H9 (cell line): ENCODE measurements around the gene NPC1. TPM values are rescaled to one million over a fixed set of nuclear protein-coding genes. Genes with fewer than 3 reads are reported as not detected.

Experiments
- DNase-seq: peaks from one replicate; pipeline ENCODE4 v3.0.0-alpha.2; 2017
- H2AFZ ChIP-seq: one replicate; pipeline ENCODE4 v1.6.1; 2013; ENCODE audit warnings: mild to moderate bottlenecking, low read length, control low read depth, moderate library complexity
- H2AK5ac ChIP-seq: 2 replicates; pipeline ENCODE4 v1.6.1; 2013; ENCODE audit warnings: low read length, control low read depth, mixed read lengths; ENCODE audit not compliant: insufficient read length
- H2BK120ac ChIP-seq: one replicate; pipeline ENCODE4 v1.6.1; 2013; ENCODE audit warnings: low read depth, mild to moderate bottlenecking, low read length, control low read depth, inconsistent platforms; ENCODE audit not compliant: poor library complexity, severe bottlenecking
- H2BK12ac ChIP-seq: 2 replicates; pipeline ENCODE4 v1.6.1; 2013; ENCODE audit warnings: low read length, control low read depth, mixed read lengths, low read depth; ENCODE audit not compliant: insufficient read length
- H2BK15ac ChIP-seq: 2 replicates; pipeline ENCODE4 v1.6.1; 2013; ENCODE audit warnings: low read depth, low read length, control low read depth
- H2BK20ac ChIP-seq: one replicate; pipeline ENCODE4 v1.6.1; 2013; ENCODE audit warnings: low read depth, mild to moderate bottlenecking, low read length, control low read depth, inconsistent platforms; ENCODE audit not compliant: poor library complexity, severe bottlenecking
- H2BK5ac ChIP-seq: 2 replicates; pipeline ENCODE4 v1.6.1; 2013; ENCODE audit warnings: low read length, control low read depth, mixed read lengths; ENCODE audit not compliant: insufficient read length
- H3K14ac ChIP-seq: 2 replicates; pipeline ENCODE4 v1.6.1; 2013; ENCODE audit warnings: low read length, control low read depth; ENCODE audit not compliant: insufficient read depth
- H3K18ac ChIP-seq: 2 replicates; pipeline ENCODE4 v1.6.1; 2013; ENCODE audit warnings: low read depth, mild to moderate bottlenecking, mixed read lengths, low read length, control low read depth; ENCODE audit not compliant: insufficient read length
- H3K23ac ChIP-seq: 2 replicates; pipeline ENCODE4 v1.6.1; 2013; ENCODE audit warnings: low read length, control low read depth, mixed read lengths, low read depth; ENCODE audit not compliant: insufficient read length
- H3K23me2 ChIP-seq: 2 replicates; pipeline ENCODE4 v1.6.1; 2013; ENCODE audit warnings: low read depth, mild to moderate bottlenecking, mixed read lengths, low read length, control low read depth; ENCODE audit not compliant: insufficient read length, poor library complexity, severe bottlenecking
- H3K27ac ChIP-seq: 2 replicates; pipeline ENCODE4 v1.5.1; 2013; ENCODE audit warnings: low read length, control low read depth, mixed read lengths, low read depth; ENCODE audit not compliant: insufficient read length
- H3K27me3 ChIP-seq: 2 replicates; pipeline ENCODE4 v1.6.1; 2013; ENCODE audit warnings: low read length, control low read depth, inconsistent platforms; ENCODE audit not compliant: insufficient read depth
- H3K4ac ChIP-seq: 2 replicates; pipeline ENCODE4 v1.6.1; 2013; ENCODE audit warnings: low read depth, mild to moderate bottlenecking, control low read depth, inconsistent platforms, low read length, moderate library complexity
- H3K4me1 ChIP-seq: 2 replicates; pipeline ENCODE4 v1.6.1; 2013; ENCODE audit warnings: low read length, control low read depth, inconsistent platforms; ENCODE audit not compliant: insufficient read depth
- H3K4me2 ChIP-seq: 2 replicates; pipeline ENCODE4 v1.6.1; 2013; ENCODE audit warnings: low read length, control low read depth, mixed read lengths; ENCODE audit not compliant: insufficient read length, insufficient read depth
- H3K56ac ChIP-seq: 2 replicates; pipeline ENCODE4 v1.6.1; 2013; ENCODE audit warnings: low read depth, mild to moderate bottlenecking, mixed read lengths, low read length, control low read depth; ENCODE audit not compliant: insufficient read length
- H3K79me1 ChIP-seq: 2 replicates; pipeline ENCODE4 v1.6.1; 2013; ENCODE audit warnings: low read depth, mild to moderate bottlenecking, moderate library complexity, low read length, control low read depth, inconsistent platforms; ENCODE audit not compliant: insufficient read depth, poor library complexity, severe bottlenecking
- H3K79me2 ChIP-seq: 2 replicates; pipeline ENCODE4 v1.6.1; 2013; ENCODE audit warnings: low read length, control low read depth, inconsistent platforms; ENCODE audit not compliant: insufficient read depth
- H3K9ac ChIP-seq: 2 replicates; pipeline ENCODE4 v1.6.1; 2013; ENCODE audit warnings: low read length, control low read depth, mixed read lengths; ENCODE audit not compliant: insufficient read length; ENCODE audit errors: extremely low read depth
- H3K9me3 ChIP-seq: one replicate; pipeline ENCODE4 v1.6.1; 2013; ENCODE audit warnings: low read depth, low read length, inconsistent platforms; ENCODE audit not compliant: control insufficient read depth
- H3T11ph ChIP-seq: one replicate; pipeline ENCODE4 v1.6.1; 2013; ENCODE audit warnings: mild to moderate bottlenecking, low read length, control low read depth, inconsistent platforms
- H4K20me1 ChIP-seq: one replicate; pipeline ENCODE4 v1.6.1; 2013; ENCODE audit not compliant: control insufficient read depth, insufficient read length, insufficient read depth
- H4K5ac ChIP-seq: 2 replicates; pipeline ENCODE4 v1.6.1; 2013; ENCODE audit warnings: low read depth, mild to moderate bottlenecking, mixed read lengths, low read length, control low read depth; ENCODE audit not compliant: insufficient read length
- H4K8ac ChIP-seq: replicated peaks from 2 replicates; pipeline ENCODE4 v1.6.1; 2013; ENCODE audit warnings: low read length, control low read depth, mixed read lengths, low read depth; ENCODE audit not compliant: insufficient read length
- H4K91ac ChIP-seq: 2 replicates; pipeline ENCODE4 v1.6.1; 2013; ENCODE audit warnings: low read depth, mild to moderate bottlenecking, moderate library complexity, mixed read lengths, low read length, control low read depth; ENCODE audit not compliant: insufficient read length
- H3K27ac Mint-ChIP-seq, 3 experiments: 2 replicates in 2 of 3; 3 replicates in 1 of 3; pipeline ENCODE4 v1.8.0; 2020 to 2021; ENCODE audit warnings: mixed read lengths in 3 of 3, mild to moderate bottlenecking in 1 of 3, moderate library complexity in 1 of 3
- H3K27me3 Mint-ChIP-seq: 2 replicates; pipeline ENCODE4 v1.8.0; 2021; ENCODE audit warnings: low read depth, mild to moderate bottlenecking, moderate library complexity, mixed read lengths
- H3K36me3 Mint-ChIP-seq, 3 experiments: 2 replicates in 2 of 3; 3 replicates in 1 of 3; pipeline ENCODE4 v1.8.0; 2020 to 2021; ENCODE audit warnings: low read depth in 3 of 3, mixed read lengths in 3 of 3; ENCODE audit not compliant: insufficient read depth in 1 of 3
- H3K4me1 Mint-ChIP-seq, 2 experiments: 2 replicates each; pipeline ENCODE4 v1.8.0; 2020; ENCODE audit warnings: mixed read lengths in 2 of 2
- H3K4me3 Mint-ChIP-seq, 2 experiments: 2 replicates in 1 of 2; 3 replicates in 1 of 2; pipeline ENCODE4 v1.8.0; 2020 to 2021; ENCODE audit warnings: mild to moderate bottlenecking in 2 of 2, mixed read lengths in 2 of 2, moderate library complexity in 1 of 2
- H3K9me3 Mint-ChIP-seq, 2 experiments: 2 replicates in 1 of 2; 3 replicates in 1 of 2; pipeline ENCODE4 v1.8.0; 2020; ENCODE audit warnings: mild to moderate bottlenecking in 2 of 2, mixed read lengths in 2 of 2, moderate library complexity in 1 of 2
- WGBS: extraction: QIAGEN DNeasy Blood & Tissue Kit; methylation state at CpG from one replicate; pipeline ENCODE4 v1.1.7; 2013; ENCODE audit warnings: missing lambda C conversion rate, low lambda C conversion rate, mixed read lengths; ENCODE audit not compliant: insufficient read length; ENCODE audit errors: extremely low coverage; 5-methylcytosine and 5-hydroxymethylcytosine counted together
- total RNA-seq: library from RNA; stranded (reverse); gene quantifications from 2 replicates; pipeline ENCODE4 v1.2.1, GENCODE V29; 2021
- TF ChIP-seq, protein P1 (sequence below): fragments of 200-600 bp; sonication (generic); conservative IDR thresholded peaks from 3 replicates; pipeline ENCODE4 v1.8.0; 2021; ENCODE audit warnings: antibody characterized with exemption, mild to moderate bottlenecking

The NPC1 gene
- total RNA-seq, 1 experiment from 2014 or later = 24.2 TPM

DNA sequence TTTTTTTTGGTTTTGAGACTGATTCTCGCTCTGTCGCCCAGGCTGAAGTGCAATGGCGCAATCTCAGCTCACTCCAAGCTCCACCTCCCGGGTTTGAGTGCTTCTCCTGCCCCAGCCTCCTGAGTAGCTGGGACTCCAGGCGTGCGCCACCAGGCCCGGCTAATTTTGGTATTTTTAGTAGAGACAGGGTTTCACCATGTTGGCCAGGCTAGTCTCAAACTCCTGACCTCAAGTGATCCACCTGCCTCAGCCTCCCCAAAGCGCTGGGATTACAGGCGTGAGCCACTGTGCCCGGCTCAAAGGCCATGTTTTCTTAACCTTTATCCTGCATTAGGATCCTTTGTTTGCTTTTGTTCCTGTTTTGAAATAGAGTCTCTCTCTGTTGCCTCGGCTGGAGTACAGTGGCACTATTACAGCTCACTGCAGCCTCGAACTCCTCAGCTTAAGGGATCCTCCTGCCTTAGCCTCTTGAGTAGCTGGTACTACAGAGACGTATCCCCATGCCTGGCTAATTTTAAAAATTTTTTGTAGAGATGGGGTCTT lies 41.0 kb downstream of the NPC1 start:
- H3K4me3 Mint-ChIP-seq = no peak overlapping the region
- no peak overlapping the region for H3K18ac ChIP-seq
- H3K4me2 ChIP-seq = no peak overlapping the region
- H2AFZ ChIP-seq = no peak overlapping the region
- no peak overlapping the region for H2BK12ac ChIP-seq
- DNase-seq = no peak
- no peak overlapping the region for H3K56ac ChIP-seq
- H3K27me3 ChIP-seq = no peaks in the 10 kb centered on the region
- no peak overlapping the region for H3T11ph ChIP-seq
- no peaks in the 10 kb centered on the region for H3K27me3 Mint-ChIP-seq
- no peak overlapping the region for H4K8ac ChIP-seq
- H3K36me3 Mint-ChIP-seq = peaks cover 14 to 74% (median 49%) of the 10 kb centered on the region in 3 experiments; a peak in 6 of 7 replicates
- TF ChIP-seq, protein P1, sequence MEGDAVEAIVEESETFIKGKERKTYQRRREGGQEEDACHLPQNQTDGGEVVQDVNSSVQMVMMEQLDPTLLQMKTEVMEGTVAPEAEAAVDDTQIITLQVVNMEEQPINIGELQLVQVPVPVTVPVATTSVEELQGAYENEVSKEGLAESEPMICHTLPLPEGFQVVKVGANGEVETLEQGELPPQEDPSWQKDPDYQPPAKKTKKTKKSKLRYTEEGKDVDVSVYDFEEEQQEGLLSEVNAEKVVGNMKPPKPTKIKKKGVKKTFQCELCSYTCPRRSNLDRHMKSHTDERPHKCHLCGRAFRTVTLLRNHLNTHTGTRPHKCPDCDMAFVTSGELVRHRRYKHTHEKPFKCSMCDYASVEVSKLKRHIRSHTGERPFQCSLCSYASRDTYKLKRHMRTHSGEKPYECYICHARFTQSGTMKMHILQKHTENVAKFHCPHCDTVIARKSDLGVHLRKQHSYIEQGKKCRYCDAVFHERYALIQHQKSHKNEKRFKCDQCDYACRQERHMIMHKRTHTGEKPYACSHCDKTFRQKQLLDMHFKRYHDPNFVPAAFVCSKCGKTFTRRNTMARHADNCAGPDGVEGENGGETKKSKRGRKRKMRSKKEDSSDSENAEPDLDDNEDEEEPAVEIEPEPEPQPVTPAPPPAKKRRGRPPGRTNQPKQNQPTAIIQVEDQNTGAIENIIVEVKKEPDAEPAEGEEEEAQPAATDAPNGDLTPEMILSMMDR = no peak
- H2AK5ac ChIP-seq = no peak overlapping the region
- no CpG with 5 or more reads among the region's 13 CpGs for WGBS
- H3K23ac ChIP-seq = no peak overlapping the region
- H3K9me3 Mint-ChIP-seq = no peaks in the 10 kb centered on the region
- no peak overlapping the region for H3K4ac ChIP-seq
- no peak overlapping the region for H3K9ac ChIP-seq
- no peak overlapping the region for H3K27ac Mint-ChIP-seq
- no peak overlapping the region for H4K91ac ChIP-seq
- H3K4me1 ChIP-seq = no peaks in the 10 kb centered on the region
- no peak overlapping the region for H2BK15ac ChIP-seq
- no peak overlapping the region for H4K5ac ChIP-seq
- no peaks in the 10 kb centered on the region for H3K9me3 ChIP-seq
- H3K79me1 ChIP-seq = no peaks in the 10 kb centered on the region
- H3K23me2 ChIP-seq = no peaks in the 10 kb centered on the region
- no peak overlapping the region for H2BK5ac ChIP-seq
- H2BK20ac ChIP-seq = no peak overlapping the region
- H4K20me1 ChIP-seq = no peaks in the 10 kb centered on the region
- no peaks in the 10 kb centered on the region for H3K4me1 Mint-ChIP-seq
- no peak overlapping the region for H2BK120ac ChIP-seq
- no peak overlapping the region for H3K27ac ChIP-seq
- no peaks in the 10 kb centered on the region for H3K79me2 ChIP-seq
- no peak overlapping the region for H3K14ac ChIP-seq
